ENCODE results near the gene GM2A.

- TF ChIP-seq POLR2AphosphoS5 (IDR thresholded peaks at IDR 0.05; ENCODE audit: low read depth, low read length) (no peak), ZBTB21 (CRISPR knock-in tag; IDR thresholded peaks at IDR 0.05) (no peak), ZNF558 (CRISPR knock-in tag; IDR thresholded peaks at IDR 0.05; ENCODE audit: borderline replicate concordance) (no peak)
Measured at GRCh38 chr5:151205411-151205810, 47.6 kb upstream of the GM2A start.
